ENCODE measurements around the gene MAP4K4.

GRCh38 chr2:101718479-101718878 is 21.0 kb downstream of the MAP4K4 start:
- no peak for TF ChIP-seq CTCF (conservative IDR thresholded peaks at IDR 0.05; ENCODE audit: low read depth, low read length)
- TF ChIP-seq POLR2A (IDR thresholded peaks at IDR 0.05; ENCODE audit: low read depth, low read length): no peak
